Mucosa of descending colon (tissue), 3 donors: ENCODE data around the gene HBA2. TPM values are rescaled to one million over a fixed set of nuclear protein-coding genes. Genes with fewer than 3 reads are reported as not detected.
A peak's percentile ranks its signal among the peaks of the same experiment; 100 is the strongest.

ENCODE experiments used
- ATAC-seq: fragments of 200-7000 bp; cut with Tn5 transposase; one replicate; pipeline ENCODE4 v1.9.1; 2020; ENCODE audit warnings: mild to moderate bottlenecking, moderate library complexity
- DNase-seq, 3 donors: peaks; one replicate each; pipeline ENCODE4 v3.0.0-alpha.2; 2020
- H3K36me3 ChIP-seq: fragments of 200-600 bp; one replicate; pipeline ENCODE4 v1.8.0; 2021; ENCODE audit warnings: low read depth, mild to moderate bottlenecking
- H3K4me1 ChIP-seq: fragments of 200-600 bp; one replicate; pipeline ENCODE4 v1.8.0; 2021; ENCODE audit warnings: low read depth, mild to moderate bottlenecking
- H3K4me3 ChIP-seq: fragments of 200-600 bp; one replicate; pipeline ENCODE4 v1.8.0; 2021; ENCODE audit warnings: mild to moderate bottlenecking
- H3K9me3 ChIP-seq: fragments of 200-600 bp; one replicate; pipeline ENCODE4 v1.8.0; 2021; ENCODE audit warnings: mild to moderate bottlenecking
- CTCF ChIP-seq: fragments of 200-600 bp; IDR thresholded peaks from one replicate; pipeline ENCODE4 v1.8.0; 2022; ENCODE audit warnings: antibody characterized with exemption, mild to moderate bottlenecking
- intact Hi-C, 2 donors: fragments of 100-400 bp; cut with DNase I in 1 of 2; cut with micrococcal nuclease in 1 of 2; formaldehyde crosslinking; loops; one replicate each; pipeline versions ENCODE4 v1.11.0 to v1.11.1; 2022; cut with DNase I, micrococcal nuclease
- total RNA-seq, 3 donors: library from RNA; stranded (reverse); fragmentation: NEBNext Ultra II Directional in 2 of 3; extraction: Animal tissue kit (Norgen Biotek cat#: 25700) in 2 of 3; gene quantifications; one replicate each; pipeline versions ENCODE4 v1.2.1 to v1.2.4, GENCODE V29; 2021 to 2023
- donor health status: DM: no; HTN: no; CAD: no; lungs with moderate emphysema.
- donor health status: DM: no; HTN: no; CAD: no.
- donor health status: DM: no; HTN: yes; CAD: no.

The HBA2 gene
- total RNA-seq, 3 donors from 2014 or later, result 2.9 to 3.4 TPM; not detected in 1

DNA sequence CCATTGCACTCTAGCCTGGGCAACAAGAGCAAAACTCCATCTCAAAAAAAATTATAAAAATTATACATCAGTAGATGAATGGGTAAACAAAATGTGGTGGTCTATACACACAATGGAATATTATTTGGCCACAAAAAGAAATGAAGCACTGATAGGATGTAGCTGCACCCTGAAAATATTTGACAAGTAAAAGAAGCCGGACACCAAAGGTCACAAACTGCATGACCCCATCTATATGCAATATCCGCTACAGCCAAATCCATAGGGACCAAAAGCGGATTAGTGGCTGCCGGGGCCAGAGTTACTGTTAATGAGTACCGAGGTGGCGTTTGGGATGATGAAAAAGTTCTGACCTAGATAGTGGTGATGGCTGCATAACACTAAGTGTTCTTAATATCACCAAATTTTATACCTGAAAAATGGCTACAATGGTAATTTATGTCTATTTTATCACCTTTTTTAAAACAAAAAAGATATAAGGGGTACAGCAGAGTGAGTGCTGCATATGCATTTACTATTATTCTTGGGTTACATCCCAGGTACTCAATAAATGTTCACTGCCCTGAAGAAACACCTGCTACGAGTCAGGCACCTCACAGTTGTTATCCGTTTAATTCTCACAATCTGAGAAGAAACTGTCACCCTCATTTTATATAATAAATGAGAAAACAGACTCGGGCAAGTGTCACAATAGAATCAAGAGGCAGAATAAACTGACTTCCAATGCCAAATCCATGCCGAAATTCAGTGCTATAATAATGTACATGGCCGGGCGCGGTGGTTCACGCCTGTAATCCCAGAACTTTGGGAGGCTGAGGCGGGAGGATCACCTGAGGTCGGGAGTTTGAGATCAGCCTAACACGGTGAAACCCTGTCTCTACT, 6.8 kb downstream of the HBA2 start:
- Histone ChIP-seq H3K36me3 (no peaks in the 10 kb centered on the region), H3K4me3 (no peak overlapping the region), H3K4me1 (peaks cover 13% of the 10 kb centered on the region), H3K9me3 (no peaks in the 10 kb centered on the region)
- no peak for TF ChIP-seq CTCF
- intact Hi-C loops, result loop anchor here (5.0 kb wide), 1 partner anchor 72 kb away; no protein-coding TSS in a partner anchor
- ATAC-seq, result no peak
- no peak for DNase-seq

GRCh38 chr16:180101-180675, 7.5 kb downstream of the HBA2 start, which contains the start of gene HBQ1:
TSS of gene HBQ1 (plus strand) at chr16:180459. CDS start at chr16:180487, 28 bp downstream.
- peaks cover 13% of the 10 kb centered on the region for H3K4me1 ChIP-seq
- H3K36me3 ChIP-seq, result no peaks in the 10 kb centered on the region
- intact Hi-C loops, result loop anchor here (5.0 kb wide), 1 partner anchor 73 kb away; no protein-coding TSS in a partner anchor
- no peaks in the 10 kb centered on the region for H3K9me3 ChIP-seq
- no peak for TF ChIP-seq CTCF
- no peak within 1 kb of the TSS for H3K4me3 ChIP-seq
- DNase-seq (no peak), ATAC-seq (peak; percentile 2)

- peak in 2 of 3 donors; percentile 77 to 83 for DNase-seq
- intact Hi-C loops, result loop anchor here (5.0 kb wide), 1 partner anchor 74 kb away; no protein-coding TSS in a partner anchor
- H3K4me3 ChIP-seq, result no peak overlapping the region
These were observed 8.2 kb downstream of the HBA2 start for GRCh38 chr16:180681-181564.

GRCh38 chr16:181565-182021, 8.9 kb downstream of the HBA2 start:
- intact Hi-C loops, result loop anchor here (5.0 kb wide), 1 partner anchor 74 kb away; no protein-coding TSS in a partner anchor

More at GRCh38 chr16:180681-181564, 8.2 kb downstream of the HBA2 start:
- Histone ChIP-seq H3K36me3 (no peaks in the 10 kb centered on the region), H3K9me3 (no peaks in the 10 kb centered on the region), H3K4me1 (peaks cover 13% of the 10 kb centered on the region)
- no peak for TF ChIP-seq CTCF
- peak; percentile 94 for ATAC-seq

More at GRCh38 chr16:181565-182021, 8.9 kb downstream of the HBA2 start:
- DNase-seq (peak in 1 of 3 donors; percentile 88), ATAC-seq (peak; percentile 2)
- Histone ChIP-seq H3K4me1 (peaks cover 13% of the 10 kb centered on the region), H3K9me3 (no peaks in the 10 kb centered on the region), H3K4me3 (no peak overlapping the region), H3K36me3 (no peaks in the 10 kb centered on the region)
- peak; percentile 99 for TF ChIP-seq CTCF
